Measurements from ENCODE around the gene C9orf153.

The C9orf153 gene

GRCh38 chr9:86241216-86241615 lies 18.2 kb downstream of the C9orf153 start:
- POLR2A ChIA-PET (ENCODE audit: low non-redundant PET) = interaction anchor here (0.7 kb wide), 1 partner anchor 13 kb away, joined by 3 read pairs; no protein-coding TSS in a partner anchor
- DNase-seq (ENCODE audit: low spot score) = no peak
- no peak overlapping the region for H3K27ac ChIP-seq
- TF ChIP-seq CTCF (conservative IDR thresholded peaks at IDR 0.05; ENCODE audit: low read depth) = no peak
- CTCF ChIA-PET = interaction anchor here (0.8 kb wide), 1 partner anchor 142 kb away, joined by 4 read pairs; the partner anchor contains the start of gene GOLM1

- DNase-seq (ENCODE audit: low spot score) = no peak
- 0 out of 2 replicates have a peak, but pooled peaks have one; percentile 7 for TF ChIP-seq CTCF (conservative IDR thresholded peaks at IDR 0.05; ENCODE audit: low read depth)
- POLR2A ChIA-PET (ENCODE audit: low non-redundant PET) = no interaction called here
- CTCF ChIA-PET = interaction anchor here (0.6 to 1.0 kb wide), 7 partner anchors 16 to 577 kb away, joined by 3 to 7 read pairs (median 4); no protein-coding TSS in a partner anchor
- H3K27ac ChIP-seq = no peak overlapping the region
Observed at GRCh38 chr9:86238861-86239770, 20.3 kb downstream of the C9orf153 start.

- ChIA-PET CTCF (no interaction called here), POLR2A (ENCODE audit: low non-redundant PET) (no interaction called here)
- DNase-seq (ENCODE audit: low spot score) = no peak
- TF ChIP-seq CTCF (conservative IDR thresholded peaks at IDR 0.05; ENCODE audit: low read depth) = no peak
- H3K27ac ChIP-seq = no peak overlapping the region
Observed at GRCh38 chr9:86230858-86231257, 28.6 kb downstream of the C9orf153 start.

- TF ChIP-seq CTCF (conservative IDR thresholded peaks at IDR 0.05; ENCODE audit: low read depth) = no peak
- DNase-seq (ENCODE audit: low spot score) = no peak
- ChIA-PET POLR2A (ENCODE audit: low non-redundant PET) (no interaction called here), CTCF (interaction anchor here (0.5 to 0.6 kb wide), 2 partner anchors 16 to 166 kb away, joined by 4 read pairs; no protein-coding TSS in a partner anchor)
- no peak overlapping the region for H3K27ac ChIP-seq
Observed at GRCh38 chr9:86222667-86223066, 36.8 kb downstream of the C9orf153 start.

GRCh38 chr9:86219606-86220005 lies 39.9 kb downstream of the C9orf153 start:
- TF ChIP-seq CTCF (conservative IDR thresholded peaks at IDR 0.05; ENCODE audit: low read depth) = no peak
- DNase-seq (ENCODE audit: low spot score) = no peak
- ChIA-PET CTCF (no interaction called here), POLR2A (ENCODE audit: low non-redundant PET) (no interaction called here)
- no peak overlapping the region for H3K27ac ChIP-seq

- DNase-seq (ENCODE audit: low spot score) = no peak
- H3K27ac ChIP-seq = no peak overlapping the region
- CTCF ChIA-PET = interaction anchor here (0.6 to 1.7 kb wide), 2 partner anchors 15 to 112 kb away, joined by 3 to 5 read pairs; no protein-coding TSS in a partner anchor
- no peak for TF ChIP-seq CTCF (conservative IDR thresholded peaks at IDR 0.05; ENCODE audit: low read depth)
- POLR2A ChIA-PET (ENCODE audit: low non-redundant PET) = no interaction called here
Observed at GRCh38 chr9:86217076-86217755, 42.2 kb downstream of the C9orf153 start.
